ENCODE results near the gene IL7R.

DNA sequence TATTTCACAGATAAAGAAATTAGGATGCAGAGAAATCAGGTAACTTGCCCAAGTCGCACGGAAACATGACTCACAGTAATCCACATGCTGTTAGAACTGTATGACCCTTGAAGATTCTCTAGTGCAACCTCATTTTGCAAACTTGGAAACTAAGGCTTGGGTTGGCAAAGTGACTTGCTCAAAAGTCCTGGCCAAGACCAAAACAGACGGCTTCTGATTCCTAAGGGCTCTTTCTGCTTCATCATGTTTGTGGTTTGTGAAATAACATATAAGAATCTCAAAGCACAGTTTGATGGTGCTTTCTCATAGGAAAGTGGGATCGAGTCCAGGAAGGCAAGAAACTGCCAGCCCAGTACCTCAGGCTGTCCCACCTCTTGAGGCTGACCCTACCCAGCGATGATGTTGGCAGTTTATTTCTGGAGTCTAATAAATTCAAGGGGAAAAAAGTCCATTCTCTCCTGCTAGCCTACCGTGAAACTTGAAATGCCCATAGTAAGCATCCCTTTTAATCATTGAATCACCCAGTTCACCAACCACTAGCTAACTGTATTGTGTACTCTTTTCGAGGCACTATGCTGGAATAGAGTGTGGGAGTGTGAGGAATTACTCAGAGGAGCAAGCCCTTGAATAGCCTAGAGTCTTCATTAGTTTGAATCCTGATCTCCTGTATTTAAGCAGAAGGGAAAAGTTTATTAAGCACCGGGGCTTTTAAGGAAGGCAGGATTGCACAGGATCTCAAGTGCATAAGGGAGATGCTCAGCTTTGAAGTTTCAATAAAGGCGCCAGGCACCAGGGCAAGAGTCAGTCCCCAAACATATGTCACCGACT, 67.6 kb downstream of the IL7R start:
- TF ChIP-seq SMARCC2 (IDR thresholded peaks at IDR 0.05) (no peak), RORA (CRISPR knock-in tag; IDR thresholded peaks at IDR 0.05) (no peak), RARG (CRISPR knock-in tag; IDR thresholded peaks at IDR 0.05; ENCODE audit: low read depth) (no peak), CHD4 (IDR thresholded peaks at IDR 0.05; ENCODE audit: borderline replicate concordance, low read length) (no peak), ZNF780A (CRISPR knock-in tag; IDR thresholded peaks at IDR 0.05) (no peak), CBFB (CRISPR knock-in tag; IDR thresholded peaks at IDR 0.05) (no peak), HNF1B (CRISPR knock-in tag; IDR thresholded peaks at IDR 0.05) (no peak), SMAD3 (CRISPR knock-in tag; IDR thresholded peaks at IDR 0.05) (no peak), POLR2A (IDR thresholded peaks at IDR 0.05; ENCODE audit: insufficient read depth in 1 of 2, low read depth in 2 of 2, low read length in 2 of 2) (no peak), CEBPB (IDR thresholded peaks at IDR 0.05; ENCODE audit: borderline replicate concordance, low read depth, low read length) (no peak)
- TF ChIP-seq, protein P1, sequence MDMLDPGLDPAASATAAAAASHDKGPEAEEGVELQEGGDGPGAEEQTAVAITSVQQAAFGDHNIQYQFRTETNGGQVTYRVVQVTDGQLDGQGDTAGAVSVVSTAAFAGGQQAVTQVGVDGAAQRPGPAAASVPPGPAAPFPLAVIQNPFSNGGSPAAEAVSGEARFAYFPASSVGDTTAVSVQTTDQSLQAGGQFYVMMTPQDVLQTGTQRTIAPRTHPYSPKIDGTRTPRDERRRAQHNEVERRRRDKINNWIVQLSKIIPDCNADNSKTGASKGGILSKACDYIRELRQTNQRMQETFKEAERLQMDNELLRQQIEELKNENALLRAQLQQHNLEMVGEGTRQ (IDR thresholded peaks at IDR 0.05; ENCODE audit: low read depth, low read length) = no peak
- TF ChIP-seq, protein P1 (CRISPR knock-in tag; IDR thresholded peaks at IDR 0.05; ENCODE audit: borderline replicate concordance) = no peak
- TF ChIP-seq, protein P2, sequence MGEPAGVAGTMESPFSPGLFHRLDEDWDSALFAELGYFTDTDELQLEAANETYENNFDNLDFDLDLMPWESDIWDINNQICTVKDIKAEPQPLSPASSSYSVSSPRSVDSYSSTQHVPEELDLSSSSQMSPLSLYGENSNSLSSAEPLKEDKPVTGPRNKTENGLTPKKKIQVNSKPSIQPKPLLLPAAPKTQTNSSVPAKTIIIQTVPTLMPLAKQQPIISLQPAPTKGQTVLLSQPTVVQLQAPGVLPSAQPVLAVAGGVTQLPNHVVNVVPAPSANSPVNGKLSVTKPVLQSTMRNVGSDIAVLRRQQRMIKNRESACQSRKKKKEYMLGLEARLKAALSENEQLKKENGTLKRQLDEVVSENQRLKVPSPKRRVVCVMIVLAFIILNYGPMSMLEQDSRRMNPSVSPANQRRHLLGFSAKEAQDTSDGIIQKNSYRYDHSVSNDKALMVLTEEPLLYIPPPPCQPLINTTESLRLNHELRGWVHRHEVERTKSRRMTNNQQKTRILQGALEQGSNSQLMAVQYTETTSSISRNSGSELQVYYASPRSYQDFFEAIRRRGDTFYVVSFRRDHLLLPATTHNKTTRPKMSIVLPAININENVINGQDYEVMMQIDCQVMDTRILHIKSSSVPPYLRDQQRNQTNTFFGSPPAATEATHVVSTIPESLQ (CRISPR knock-in tag; conservative IDR thresholded peaks at IDR 0.05) = no peak
- TF ChIP-seq, protein P3, sequence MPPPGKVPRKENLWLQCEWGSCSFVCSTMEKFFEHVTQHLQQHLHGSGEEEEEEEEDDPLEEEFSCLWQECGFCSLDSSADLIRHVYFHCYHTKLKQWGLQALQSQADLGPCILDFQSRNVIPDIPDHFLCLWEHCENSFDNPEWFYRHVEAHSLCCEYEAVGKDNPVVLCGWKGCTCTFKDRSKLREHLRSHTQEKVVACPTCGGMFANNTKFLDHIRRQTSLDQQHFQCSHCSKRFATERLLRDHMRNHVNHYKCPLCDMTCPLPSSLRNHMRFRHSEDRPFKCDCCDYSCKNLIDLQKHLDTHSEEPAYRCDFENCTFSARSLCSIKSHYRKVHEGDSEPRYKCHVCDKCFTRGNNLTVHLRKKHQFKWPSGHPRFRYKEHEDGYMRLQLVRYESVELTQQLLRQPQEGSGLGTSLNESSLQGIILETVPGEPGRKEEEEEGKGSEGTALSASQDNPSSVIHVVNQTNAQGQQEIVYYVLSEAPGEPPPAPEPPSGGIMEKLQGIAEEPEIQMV (CRISPR knock-in tag; IDR thresholded peaks at IDR 0.05; ENCODE audit: low read depth) = no peak
- TF ChIP-seq, protein P4, sequence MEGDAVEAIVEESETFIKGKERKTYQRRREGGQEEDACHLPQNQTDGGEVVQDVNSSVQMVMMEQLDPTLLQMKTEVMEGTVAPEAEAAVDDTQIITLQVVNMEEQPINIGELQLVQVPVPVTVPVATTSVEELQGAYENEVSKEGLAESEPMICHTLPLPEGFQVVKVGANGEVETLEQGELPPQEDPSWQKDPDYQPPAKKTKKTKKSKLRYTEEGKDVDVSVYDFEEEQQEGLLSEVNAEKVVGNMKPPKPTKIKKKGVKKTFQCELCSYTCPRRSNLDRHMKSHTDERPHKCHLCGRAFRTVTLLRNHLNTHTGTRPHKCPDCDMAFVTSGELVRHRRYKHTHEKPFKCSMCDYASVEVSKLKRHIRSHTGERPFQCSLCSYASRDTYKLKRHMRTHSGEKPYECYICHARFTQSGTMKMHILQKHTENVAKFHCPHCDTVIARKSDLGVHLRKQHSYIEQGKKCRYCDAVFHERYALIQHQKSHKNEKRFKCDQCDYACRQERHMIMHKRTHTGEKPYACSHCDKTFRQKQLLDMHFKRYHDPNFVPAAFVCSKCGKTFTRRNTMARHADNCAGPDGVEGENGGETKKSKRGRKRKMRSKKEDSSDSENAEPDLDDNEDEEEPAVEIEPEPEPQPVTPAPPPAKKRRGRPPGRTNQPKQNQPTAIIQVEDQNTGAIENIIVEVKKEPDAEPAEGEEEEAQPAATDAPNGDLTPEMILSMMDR (CRISPR knock-in tag; IDR thresholded peaks at IDR 0.05) = no peak

All from HepG2 (cell line).